GM19023 (cell line): ENCODE measurements around the gene FADS2.

ENCODE experiments used
- ATAC-seq: cut with Tn5 transposase; IDR thresholded peaks from one replicate; pipeline ENCODE4 v1.9.1; 2021; ENCODE audit warnings: mild to moderate bottlenecking, moderate library complexity; ENCODE audit not compliant: unreplicated experiment

FADS2 gene

DNA sequence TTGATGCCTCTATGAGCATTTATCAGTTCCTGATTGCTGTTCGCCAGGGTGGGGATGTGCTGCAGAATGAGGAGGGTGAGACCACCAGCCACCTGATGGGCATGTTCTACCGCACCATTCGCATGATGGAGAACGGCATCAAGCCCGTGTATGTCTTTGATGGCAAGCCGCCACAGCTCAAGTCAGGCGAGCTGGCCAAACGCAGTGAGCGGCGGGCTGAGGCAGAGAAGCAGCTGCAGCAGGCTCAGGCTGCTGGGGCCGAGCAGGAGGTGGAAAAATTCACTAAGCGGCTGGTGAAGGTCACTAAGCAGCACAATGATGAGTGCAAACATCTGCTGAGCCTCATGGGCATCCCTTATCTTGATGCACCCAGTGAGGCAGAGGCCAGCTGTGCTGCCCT, 32.6 kb upstream of the FADS2 start:
- ATAC-seq, result no peak

DNA sequence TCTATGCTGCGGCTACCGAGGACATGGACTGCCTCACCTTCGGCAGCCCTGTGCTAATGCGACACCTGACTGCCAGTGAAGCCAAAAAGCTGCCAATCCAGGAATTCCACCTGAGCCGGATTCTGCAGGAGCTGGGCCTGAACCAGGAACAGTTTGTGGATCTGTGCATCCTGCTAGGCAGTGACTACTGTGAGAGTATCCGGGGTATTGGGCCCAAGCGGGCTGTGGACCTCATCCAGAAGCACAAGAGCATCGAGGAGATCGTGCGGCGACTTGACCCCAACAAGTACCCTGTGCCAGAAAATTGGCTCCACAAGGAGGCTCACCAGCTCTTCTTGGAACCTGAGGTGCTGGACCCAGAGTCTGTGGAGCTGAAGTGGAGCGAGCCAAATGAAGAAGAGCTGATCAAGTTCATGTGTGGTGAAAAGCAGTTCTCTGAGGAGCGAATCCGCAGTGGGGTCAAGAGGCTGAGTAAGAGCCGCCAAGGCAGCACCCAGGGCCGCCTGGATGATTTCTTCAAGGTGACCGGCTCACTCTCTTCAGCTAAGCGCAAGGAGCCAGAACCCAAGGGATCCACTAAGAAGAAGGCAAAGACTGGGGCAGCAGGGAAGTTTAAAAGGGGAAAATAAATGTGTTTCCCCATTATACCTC, 32.1 kb upstream of the FADS2 start:
- no peak for ATAC-seq

DNA sequence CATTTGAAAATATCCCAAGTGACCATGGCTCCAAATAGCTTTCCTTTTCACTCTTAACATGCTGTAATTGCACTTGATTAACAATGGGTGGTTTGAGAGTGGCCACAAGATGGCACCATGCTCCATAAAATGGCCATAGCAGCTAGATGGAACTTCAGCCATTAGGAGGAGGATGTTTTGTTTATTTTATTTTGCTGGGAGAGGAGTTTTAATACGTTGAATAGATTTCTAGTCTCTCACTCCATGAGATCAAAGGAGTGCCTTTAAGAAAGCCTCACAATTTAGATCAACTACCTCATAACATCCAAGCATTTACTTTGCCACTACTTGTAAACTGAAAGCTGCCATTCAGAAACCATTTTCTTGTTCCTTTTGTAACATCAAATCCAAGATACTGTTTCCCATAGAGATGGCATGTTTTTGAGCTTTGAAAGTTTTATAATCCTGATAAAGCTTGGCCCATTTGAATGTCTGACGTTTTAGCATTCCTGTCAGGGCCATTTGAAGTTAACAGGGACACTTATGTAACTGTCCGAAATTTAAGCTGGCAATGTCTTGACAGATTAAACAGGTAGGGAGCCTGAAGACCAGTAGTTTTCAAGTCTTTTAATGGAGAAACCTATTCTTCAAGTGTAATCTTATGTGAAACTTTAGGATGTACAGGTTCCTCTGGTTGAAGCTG, 30.7 kb upstream of the FADS2 start:
- no peak for ATAC-seq

DNA sequence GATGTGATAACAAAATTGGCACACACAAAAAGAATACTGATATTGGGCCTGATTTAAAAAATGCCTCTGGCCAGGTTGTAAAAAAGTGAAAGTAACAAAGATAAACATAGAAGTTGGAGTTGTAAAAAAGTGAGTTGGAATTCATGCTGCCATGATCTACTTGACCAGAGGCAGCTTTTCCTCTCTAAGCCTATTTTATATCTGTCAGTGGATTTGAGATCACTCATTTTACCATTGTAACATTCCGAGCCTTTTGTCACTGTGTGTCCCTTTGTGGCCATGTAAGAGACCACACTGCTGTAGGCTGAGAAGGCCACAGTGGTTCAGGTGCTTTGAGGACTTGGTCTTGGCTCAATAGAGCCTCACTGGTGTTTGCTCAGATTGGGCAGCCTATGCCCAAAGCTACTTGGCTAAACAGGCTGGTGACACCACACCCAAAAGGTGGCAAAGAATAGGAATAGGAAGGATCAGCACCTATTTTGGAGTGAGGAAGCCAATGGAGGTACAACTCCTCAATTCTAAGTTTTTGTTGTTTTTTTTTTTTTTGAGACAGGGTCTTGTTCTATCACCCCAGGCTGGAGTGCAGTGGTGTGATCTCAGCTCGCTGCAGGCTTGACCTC, 28.3 kb upstream of the FADS2 start:
- ATAC-seq, result no peak

DNA sequence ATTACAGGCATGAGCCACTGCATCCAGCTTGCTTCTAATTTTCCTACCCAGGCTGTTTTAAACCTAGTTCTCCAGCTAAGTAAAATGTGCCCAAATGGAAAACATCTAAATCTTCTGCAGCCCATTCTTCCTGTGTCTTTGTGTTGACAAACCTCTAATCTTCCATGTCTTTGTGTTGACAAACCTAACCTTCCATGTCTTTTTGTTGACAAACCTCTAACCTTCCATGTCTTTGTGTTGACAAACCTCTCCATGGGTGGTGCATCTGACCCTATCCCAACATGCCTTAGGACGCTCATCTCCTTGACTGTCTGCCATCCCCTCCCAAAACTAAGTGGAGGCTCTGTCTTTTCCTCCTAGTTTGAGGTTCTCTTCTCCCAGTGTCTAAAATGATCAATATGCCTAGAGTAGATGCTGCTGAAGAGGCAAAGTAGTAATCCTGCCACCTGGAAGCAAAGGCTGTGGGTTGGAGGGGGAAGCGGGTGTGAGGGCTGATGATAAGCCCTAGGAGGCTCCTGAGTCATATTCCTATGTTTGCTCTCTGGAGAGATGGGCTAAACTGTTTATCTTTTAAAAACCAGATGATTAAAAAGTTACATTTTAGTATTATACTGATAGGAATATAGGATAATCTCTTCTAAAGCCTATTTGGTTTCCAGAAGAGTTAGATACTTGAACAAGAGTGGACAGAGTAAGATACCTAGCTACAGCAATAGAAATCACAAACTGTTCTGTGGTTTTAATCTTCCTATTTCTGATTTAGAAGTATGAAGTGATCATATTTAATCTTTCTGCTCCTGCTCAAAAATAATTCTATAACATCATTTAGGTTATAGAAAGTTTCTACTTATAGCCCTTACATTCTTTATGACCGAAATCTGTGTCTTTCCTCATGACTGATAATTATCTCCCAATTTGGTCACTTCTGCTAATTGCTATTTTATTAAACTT, 27.5 kb upstream of the FADS2 start:
- ATAC-seq, result no peak

DNA sequence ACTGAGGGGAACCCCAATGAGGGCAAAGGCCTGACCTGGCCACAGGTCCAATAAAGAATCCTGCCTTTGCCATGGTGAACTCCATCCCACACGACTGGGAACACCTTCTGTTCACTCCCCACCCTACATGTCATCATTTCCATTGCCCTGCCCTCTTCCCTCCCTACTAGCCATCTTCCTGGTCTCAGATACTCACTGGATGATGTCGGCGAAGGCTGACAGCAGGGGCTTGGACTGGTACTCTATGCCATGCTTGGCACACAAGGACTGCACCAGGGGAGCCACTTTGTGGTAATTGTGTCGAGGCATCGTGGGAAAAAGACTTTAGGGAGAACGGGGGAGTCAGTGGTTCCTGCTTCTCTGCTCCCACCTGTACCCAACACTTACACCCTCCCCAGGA, 25.5 kb upstream of the FADS2 start:
- ATAC-seq, result no peak

DNA sequence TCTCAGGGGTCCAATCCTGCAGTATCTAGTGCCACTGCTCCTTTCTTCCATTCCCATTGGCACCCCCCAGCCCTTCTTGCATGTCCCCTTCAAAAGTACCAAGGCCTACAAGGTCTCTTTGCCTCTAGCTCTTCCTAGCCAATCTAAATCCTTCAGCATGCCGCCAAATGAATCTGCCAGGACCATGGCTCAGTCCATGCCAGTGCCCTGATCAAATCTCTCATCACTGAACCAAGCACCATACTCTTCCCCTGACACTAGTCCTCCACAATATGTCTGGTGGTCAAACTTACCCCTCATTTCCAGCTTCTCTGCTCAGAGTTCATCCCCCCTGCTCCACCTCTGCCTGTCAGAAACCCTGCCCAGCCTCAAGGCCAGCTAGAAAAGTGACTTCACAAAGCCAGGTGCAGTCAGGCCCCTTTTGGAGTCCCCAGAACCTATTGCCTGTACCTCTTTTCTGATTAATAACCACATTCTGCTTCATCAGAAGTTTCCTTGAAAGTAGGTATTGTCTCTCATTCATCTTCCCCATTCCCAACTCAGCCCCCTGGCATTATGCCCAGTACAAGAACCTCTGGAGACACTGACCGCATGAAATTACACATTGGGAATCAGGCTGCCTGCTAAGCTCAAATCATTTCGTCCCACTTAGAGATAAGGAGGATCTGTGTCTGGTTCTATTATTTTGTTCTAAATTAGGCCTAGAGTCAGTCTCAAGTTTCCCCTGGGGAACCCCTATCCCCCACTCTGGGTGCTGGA, 24.0 kb upstream of the FADS2 start:
- ATAC-seq, result no peak

DNA sequence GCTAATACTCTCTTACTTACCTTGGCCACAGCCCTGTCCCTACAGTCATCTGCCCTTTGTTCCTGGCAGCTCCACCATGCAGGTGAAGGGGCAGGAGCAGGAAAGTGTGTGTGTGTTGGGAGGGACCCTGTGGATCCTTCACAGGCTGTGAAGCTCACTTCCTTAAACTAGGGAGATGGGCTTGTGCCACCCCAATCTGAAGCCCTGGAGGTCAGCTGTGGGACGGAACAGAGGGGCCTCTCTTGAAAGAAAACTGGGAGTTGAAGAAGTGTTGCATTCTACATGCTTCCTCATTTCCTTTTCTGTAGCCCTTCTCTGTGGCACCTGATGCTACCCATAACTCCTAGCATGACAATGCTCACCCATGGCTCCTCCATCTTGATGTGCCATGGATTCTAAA, 23.0 kb upstream of the FADS2 start:
- ATAC-seq, result no peak

DNA sequence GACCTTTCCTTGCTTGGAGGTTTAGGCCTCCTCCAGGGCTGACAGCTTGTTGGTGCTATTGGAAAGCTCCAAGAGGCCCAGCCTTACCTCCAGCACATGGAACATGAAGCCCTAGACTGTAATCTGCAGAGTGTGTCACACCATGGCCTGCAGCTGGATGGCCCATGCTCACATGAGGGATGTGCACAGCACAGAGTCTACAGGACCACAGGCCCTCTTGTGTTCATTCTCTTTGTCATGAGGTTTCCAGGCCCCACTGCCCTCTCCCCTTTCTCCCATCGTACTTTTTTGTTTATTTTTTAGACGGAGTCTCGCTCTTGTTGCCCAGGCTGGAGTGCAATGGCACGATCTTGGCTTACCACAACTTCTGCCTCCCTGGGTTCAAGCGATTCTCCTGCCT, 21.3 kb upstream of the FADS2 start:
- no peak for ATAC-seq

DNA sequence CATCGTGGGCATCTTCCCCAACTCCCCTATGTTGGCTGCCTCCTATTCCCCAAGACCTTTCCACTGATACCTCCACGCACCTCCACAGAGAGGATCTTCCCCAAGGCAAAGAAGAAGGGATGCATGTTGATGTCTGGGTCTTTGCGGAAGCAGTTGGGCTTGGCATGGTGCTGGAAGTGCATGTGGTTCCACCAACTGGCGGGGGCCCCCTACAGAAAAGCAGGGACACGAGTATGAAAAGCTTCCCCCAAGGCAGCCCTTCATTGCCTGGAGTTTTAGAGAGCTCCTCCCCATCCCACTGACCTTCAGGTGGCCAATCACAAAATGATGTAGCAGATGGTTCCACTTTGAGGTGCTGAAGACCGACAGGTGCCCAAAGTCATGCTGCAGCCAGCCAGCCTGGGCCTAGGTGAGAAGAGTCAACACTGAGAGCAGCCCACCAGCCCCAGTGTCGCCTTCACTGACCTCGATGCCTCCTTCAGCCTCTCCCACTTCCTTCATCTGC, 17.4 kb upstream of the FADS2 start:
- no peak for ATAC-seq

DNA sequence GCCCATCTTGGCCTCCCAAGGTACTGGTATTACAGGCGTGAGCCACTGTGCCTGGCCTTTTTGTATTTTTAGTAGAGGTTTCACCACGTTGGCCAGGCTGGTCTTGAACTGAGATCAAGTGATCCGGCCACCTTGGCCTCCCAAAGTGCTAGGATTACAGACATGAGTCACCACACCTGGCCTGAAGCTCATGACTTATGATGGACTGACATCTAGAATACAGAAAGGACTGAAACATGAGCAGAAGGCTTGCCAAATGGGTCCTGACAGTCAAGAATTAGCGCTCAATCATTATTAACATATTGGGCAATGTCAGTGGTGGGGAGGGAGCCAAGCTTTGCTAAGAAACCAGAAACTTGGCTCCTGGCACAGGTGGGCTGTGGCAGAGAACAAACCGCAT, 16.3 kb upstream of the FADS2 start:
- no peak for ATAC-seq

DNA sequence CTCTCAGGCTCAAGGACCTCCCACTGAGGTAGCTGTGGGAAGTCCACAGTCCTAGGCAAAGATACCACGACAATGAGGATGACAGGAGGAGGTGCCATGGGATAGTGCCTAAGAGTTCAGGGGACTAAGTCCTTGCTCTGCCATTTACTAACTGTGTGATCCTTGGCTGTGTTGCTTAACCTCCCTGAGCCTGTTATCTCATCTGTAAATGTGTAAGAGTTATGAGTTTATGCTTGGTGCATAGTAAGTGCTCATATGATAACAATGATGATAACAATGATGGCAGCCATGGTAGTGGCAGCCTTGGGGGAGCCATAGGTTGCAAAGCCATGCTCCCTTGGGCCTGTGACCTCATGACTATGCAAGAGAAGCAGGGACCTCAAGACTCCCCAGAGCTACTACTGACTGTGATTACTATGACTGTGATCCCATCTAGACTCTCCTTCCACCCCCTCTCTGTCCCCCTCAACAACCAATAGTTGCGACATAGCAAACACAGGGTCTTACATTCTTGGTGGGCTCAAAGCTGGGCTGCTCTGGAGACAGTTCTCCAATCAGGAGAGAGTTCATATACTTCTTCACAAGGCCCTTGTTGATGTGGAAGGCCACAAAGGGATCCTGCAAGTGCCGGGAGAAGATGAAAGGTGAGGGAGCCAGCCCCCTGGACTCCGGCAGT, 15.2 kb upstream of the FADS2 start:
- no peak for ATAC-seq

DNA sequence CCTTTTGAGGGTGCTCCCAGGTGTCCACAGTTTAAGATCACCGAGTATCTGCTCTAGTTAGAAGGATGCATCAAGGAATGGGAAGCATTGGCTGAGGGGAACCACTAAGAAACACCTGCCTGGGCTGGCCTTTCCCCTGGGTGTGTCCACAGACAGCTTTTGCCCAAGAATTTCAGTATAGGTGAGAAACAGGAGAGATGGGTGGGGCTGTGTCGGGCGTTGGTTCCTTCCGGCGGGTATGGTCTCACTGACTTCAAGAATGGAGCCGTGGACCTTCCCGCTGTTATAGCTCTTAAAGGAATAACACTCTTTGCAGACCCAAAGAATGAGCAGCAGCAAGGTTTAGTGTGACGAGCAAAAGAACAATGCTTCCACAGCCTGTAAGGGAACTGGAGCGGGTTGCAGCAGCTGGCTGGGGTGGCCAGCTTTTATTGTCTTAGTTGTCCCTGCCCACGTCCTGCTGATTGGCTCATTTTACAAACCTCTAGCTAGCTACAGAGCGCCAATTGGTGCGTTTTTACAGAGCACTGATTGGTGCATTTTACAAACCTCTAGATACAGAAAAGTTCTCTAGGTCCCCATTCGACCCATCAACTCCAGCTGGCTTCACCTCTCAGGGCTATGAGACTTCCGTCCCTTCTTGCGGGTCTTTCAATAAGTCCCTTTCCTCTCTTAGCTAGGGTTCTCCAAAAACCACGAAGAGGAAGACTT, 13.7 kb upstream of the FADS2 start:
- no peak for ATAC-seq

DNA sequence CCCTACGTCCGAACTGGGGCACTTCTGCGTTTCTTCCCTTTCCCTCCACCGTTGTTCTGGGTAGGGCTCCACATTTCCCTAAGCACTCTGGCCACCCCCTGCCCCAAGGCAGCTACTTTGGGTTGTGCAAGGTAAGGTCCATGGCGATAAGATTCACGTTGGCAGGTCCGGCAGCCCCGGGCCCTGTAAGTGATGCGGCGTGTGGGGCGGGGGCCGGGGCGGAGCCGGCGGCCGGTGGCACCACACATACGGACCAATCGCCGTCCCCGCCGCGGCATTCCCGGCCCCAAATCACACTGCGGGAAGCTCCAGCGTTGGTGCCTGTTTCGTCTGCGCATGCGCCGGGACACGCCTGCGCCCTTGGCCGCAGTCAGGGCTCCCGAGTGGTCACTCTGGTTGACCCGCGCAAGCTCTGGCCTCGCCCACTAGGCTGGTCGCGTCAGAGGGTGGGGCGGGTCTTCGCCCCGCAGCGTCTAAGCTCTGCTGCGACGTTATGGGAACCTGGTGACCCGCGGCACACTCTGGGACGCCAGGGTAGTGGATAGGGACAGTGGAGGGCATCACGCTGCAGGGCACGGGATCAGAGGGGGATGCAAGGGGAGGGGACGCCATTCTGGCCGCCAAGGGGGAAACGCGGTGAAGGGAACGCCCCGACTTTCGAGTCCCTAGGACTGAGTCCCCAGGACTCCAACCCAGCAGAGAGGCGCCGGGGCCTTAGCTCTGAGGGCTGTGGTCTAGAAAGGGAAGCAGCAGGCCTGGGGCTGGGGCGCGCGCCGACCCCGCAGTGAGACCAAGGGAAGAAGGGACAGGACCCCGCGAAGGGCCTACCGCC, 12.9 kb upstream of the FADS2 start:
- ATAC-seq, result peak; percentile 50

DNA sequence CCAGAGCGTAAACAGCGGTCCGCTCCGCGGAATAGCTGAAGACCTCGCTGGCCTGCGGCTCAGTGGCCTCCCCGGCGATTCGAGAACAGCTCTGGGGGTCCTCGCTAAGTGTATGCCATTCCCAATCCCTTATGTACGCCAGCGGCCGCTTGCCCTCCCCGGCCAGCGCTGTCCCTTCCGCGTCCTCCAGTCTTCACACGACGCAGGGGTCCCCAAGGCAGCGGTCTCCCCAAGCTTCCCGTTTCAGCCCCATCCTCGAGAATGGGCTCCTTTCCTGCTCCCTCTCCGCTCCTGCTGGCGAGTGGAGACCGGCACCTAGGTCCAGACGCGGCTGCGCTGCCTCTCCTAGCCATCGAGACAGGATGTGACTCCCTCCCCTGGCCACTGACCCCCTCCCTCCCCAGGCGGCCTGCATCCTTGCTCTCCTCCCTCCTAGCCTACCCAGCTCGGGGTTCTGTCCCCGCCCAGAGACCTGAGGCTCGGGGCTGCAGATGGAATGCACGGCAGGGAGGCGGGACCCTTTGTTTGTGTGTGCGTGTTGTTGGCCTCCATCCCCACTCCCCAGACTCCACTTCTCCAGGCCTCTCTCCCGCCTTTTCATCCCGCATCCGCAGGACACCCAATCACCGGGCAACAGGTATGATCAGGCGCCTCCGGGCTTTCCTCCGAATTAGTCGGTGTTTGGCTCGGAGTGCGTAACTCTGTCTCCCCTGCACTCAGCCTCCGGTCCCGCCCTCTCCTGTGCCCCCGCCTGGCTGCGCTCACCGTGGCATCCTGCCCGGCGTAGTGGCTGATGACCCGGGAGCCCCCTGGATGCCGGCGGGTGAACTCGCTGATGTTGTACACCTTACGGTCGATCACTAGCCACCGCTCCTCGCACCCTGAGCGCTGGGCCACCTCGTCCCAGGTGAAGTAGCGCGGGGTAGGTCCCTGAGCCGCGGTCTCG, 12.0 kb upstream of the FADS2 start:
- ATAC-seq, result peak; percentile 33

DNA sequence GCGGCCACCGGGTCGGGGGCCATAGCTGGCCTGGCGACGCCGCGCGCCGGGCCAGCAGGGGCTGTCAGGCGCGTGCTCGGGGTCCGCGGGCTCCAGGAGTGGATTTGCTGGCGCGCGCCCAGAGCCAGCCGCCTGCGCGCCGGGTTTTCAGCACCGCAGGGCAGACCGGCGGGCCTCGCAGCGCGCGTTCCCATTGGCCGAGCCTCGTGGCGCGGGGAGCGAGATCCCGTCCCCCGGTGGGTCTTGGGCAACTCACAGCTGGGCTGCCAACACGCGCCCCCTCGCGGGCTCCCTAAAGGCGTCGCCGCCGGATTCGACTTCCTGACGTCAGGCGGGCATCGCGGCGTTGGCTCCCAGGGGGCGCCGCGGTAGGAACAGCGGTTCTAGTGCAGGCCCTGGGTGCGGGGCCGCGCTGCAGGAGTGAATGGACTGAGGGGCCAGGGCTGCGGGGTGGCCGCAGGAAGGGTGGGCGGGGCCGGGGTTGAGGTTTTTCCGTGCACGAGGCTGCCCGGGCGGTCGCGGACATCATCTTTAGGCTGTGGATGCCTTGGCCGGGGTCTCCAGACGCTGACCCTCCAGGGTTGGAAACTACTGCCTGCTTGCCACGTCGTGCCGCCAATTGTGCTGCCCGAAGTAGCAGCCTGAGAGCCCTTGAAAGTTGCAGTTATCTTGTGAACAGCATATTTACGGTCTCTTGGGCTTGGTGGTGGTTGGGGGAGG, 11.2 kb upstream of the FADS2 start, which contains the start of gene FADS1:
FADS1 (minus strand) TSS at position 268 of the 720 bp plus-strand sequence; CDS start at position 194, 74 bp downstream.
- peak; percentile 46 for ATAC-seq
